Activated CD8-positive, alpha-beta memory T cell treated with anti-CD3 and anti-CD28 coated beads for 36 hours (primary cell): Measurements from ENCODE around the gene SCN4A. TPM values are rescaled to one million over a fixed set of nuclear protein-coding genes. Genes with fewer than 3 reads are reported as not detected.

Experiments used
- CTCF ChIA-PET: fragments of 350-600 bp; sonication (Branson Sonifier 250); formaldehyde crosslinking; loops from one replicate; lab custom pipeline; 2021; ENCODE audit warnings: antibody characterized with exemption; lab: Charles Lee
- POLR2A ChIA-PET: fragments of 350-600 bp; sonication (Branson Sonifier 250); formaldehyde crosslinking; loops from one replicate; lab custom pipeline; 2021; ENCODE audit warnings: antibody characterized with exemption; lab: Charles Lee
- total RNA-seq, 2 experiments: library from RNA; stranded (reverse); gene quantifications; one replicate each; pipeline ENCODE4 v1.2.3, GENCODE V29; 2021

Gene SCN4A
- total RNA-seq, 2 experiments from 2014 or later, result 0.11 to 0.27 TPM

GRCh38 chr17:63973930-63974593 is 1.3 kb upstream of the SCN4A start:
- POLR2A ChIA-PET, result no interaction called here

GRCh38 chr17:63973247-63973646 is 529 bp upstream of the SCN4A start:
- ChIA-PET POLR2A (no interaction called here), CTCF (no interaction called here)

More at GRCh38 chr17:63973930-63974593, 1.3 kb upstream of the SCN4A start:
- CTCF ChIA-PET, result interaction anchor here (1.4 to 2.3 kb wide), 3 partner anchors 16 to 55 kb away, joined by 3 to 9 read pairs (median 5); no protein-coding TSS in a partner anchor

GRCh38 chr17:63969278-63969677 is 3.4 kb downstream of the SCN4A start:
- POLR2A ChIA-PET, result no interaction called here
- CTCF ChIA-PET, result interaction anchor here (0.8 to 1.4 kb wide), 3 partner anchors 15 to 49 kb away, joined by 3 read pairs; no protein-coding TSS in a partner anchor

- POLR2A ChIA-PET, result interaction anchor here (0.6 kb wide), 1 partner anchor 27 kb away, joined by 12 read pairs; no protein-coding TSS in a partner anchor
- CTCF ChIA-PET, result interaction anchor here (0.6 to 2.5 kb wide), 6 partner anchors 18 to 298 kb away, joined by 3 to 13 read pairs (median 4); no protein-coding TSS in a partner anchor
These were observed 4.8 kb downstream of the SCN4A start for GRCh38 chr17:63967953-63968352.

- ChIA-PET CTCF (interaction anchor here (0.6 to 2.5 kb wide), 6 partner anchors 8 to 117 kb away, joined by 3 to 13 read pairs (median 3); partner anchors contain the start of gene ICAM2), POLR2A (interaction anchor here (0.5 to 0.6 kb wide), 2 partner anchors 12 to 250 kb away, joined by 3 read pairs; no protein-coding TSS in a partner anchor)
These were observed 6.0 kb downstream of the SCN4A start for GRCh38 chr17:63966646-63967264.

GRCh38 chr17:63963123-63963522 is 9.6 kb downstream of the SCN4A start:
- ChIA-PET CTCF (no interaction called here), POLR2A (no interaction called here)

GRCh38 chr17:63962298-63962744 is 10.4 kb downstream of the SCN4A start:
- POLR2A ChIA-PET, result interaction anchor here (1.2 kb wide), 1 partner anchor 15 kb away, joined by 3 read pairs; no protein-coding TSS in a partner anchor
- CTCF ChIA-PET, result interaction anchor here (1.5 to 1.7 kb wide), 3 partner anchors 15 to 50 kb away, joined by 4 to 7 read pairs (median 6); no protein-coding TSS in a partner anchor

- CTCF ChIA-PET, result interaction anchor here (0.6 to 1.7 kb wide), 5 partner anchors 14 to 83 kb away, joined by 3 to 7 read pairs (median 4); no protein-coding TSS in a partner anchor
- POLR2A ChIA-PET, result interaction anchor here (1.2 kb wide), 1 partner anchor 15 kb away, joined by 3 read pairs; no protein-coding TSS in a partner anchor
These were observed 11.1 kb downstream of the SCN4A start for GRCh38 chr17:63961355-63962212.

GRCh38 chr17:63960430-63960829 is 12.3 kb downstream of the SCN4A start:
- POLR2A ChIA-PET, result no interaction called here
- CTCF ChIA-PET, result no interaction called here

- ChIA-PET POLR2A (no interaction called here), CTCF (no interaction called here)
These were observed 12.7 kb downstream of the SCN4A start for GRCh38 chr17:63960006-63960405.

- CTCF ChIA-PET, result interaction anchor here (0.8 kb wide), 1 partner anchor 69 kb away, joined by 3 read pairs; no protein-coding TSS in a partner anchor
- POLR2A ChIA-PET, result no interaction called here
These were observed 16.3 kb downstream of the SCN4A start for GRCh38 chr17:63956296-63956920.

- ChIA-PET CTCF (no interaction called here), POLR2A (no interaction called here)
These were observed 16.9 kb downstream of the SCN4A start for GRCh38 chr17:63955791-63956190.

GRCh38 chr17:63955232-63955631 is 17.5 kb downstream of the SCN4A start:
- POLR2A ChIA-PET, result interaction anchor here (0.6 kb wide), 1 partner anchor 12 kb away, joined by 3 read pairs; no protein-coding TSS in a partner anchor

GRCh38 chr17:63954402-63955063 is 18.2 kb downstream of the SCN4A start:
- POLR2A ChIA-PET, result interaction anchor here (0.6 kb wide), 1 partner anchor 12 kb away, joined by 3 read pairs; no protein-coding TSS in a partner anchor
- CTCF ChIA-PET, result interaction anchor here (0.9 to 1.5 kb wide), 4 partner anchors 9 to 194 kb away, joined by 3 to 7 read pairs (median 4); no protein-coding TSS in a partner anchor

More at GRCh38 chr17:63955232-63955631, 17.5 kb downstream of the SCN4A start:
- CTCF ChIA-PET, result interaction anchor here (0.9 to 1.5 kb wide), 3 partner anchors 9 to 194 kb away, joined by 3 to 7 read pairs (median 3); no protein-coding TSS in a partner anchor

GRCh38 chr17:63950940-63951907 is 21.5 kb downstream of the SCN4A start:
- POLR2A ChIA-PET, result no interaction called here
- CTCF ChIA-PET, result interaction anchor here (1.0 to 2.4 kb wide), 6 partner anchors 13 to 47 kb away, joined by 3 to 13 read pairs (median 4); partner anchors contain the start of gene GH1
